ENCODE measurements around the gene CAMTA1. TPM values are rescaled to one million over a fixed set of nuclear protein-coding genes. Genes with fewer than 3 reads are reported as not detected.

CAMTA1 gene
- total RNA-seq, 4 donors from 2014 or later: 86.3 to 170 (median 132) TPM

DNA sequence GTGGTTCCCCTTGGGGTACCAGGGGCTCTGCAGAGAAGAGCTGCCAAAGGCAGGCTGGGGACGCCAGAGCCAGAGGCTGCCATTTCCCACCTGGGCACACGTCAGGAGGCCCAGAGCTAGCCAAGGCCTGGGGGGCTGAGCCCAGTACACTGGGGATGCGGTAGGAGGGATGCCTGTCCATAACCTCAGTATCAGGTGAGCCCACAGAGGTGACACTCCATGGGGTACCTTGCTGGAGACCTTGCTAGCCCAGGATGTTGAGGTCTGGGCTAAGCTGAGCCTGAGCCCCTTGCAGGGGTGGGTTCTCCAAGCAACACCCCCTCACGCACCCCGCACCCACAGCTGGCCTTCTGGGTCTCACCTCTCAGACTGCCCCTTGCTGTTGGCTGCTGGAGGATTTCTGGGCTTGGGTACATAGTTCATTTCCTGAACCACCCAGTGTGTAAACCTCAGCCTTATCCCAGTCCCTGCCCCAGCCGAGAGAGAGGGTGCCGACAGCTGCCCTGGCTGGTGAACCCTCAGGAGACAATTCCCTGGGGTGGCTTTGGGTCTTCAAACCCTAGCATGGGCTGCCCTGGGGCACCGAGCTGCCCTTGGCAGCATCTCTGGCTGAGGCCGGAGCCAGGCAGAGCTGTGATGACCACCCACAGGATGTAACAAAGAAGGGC lies 893.4 kb downstream of the CAMTA1 start:
- no peak overlapping the region for H3K4me3 ChIP-seq
- ATAC-seq: no peak
- H3K4me1 ChIP-seq: peaks cover 0 to 21% (median 9%) of the 10 kb centered on the region in 3 donors
- TF ChIP-seq POLR2A (IDR thresholded peaks at IDR 0.05) (no peak), EP300 (IDR thresholded peaks at IDR 0.05) (no peak), POLR2AphosphoS5 (IDR thresholded peaks at IDR 0.05) (no peak)
- TF ChIP-seq, protein P1, sequence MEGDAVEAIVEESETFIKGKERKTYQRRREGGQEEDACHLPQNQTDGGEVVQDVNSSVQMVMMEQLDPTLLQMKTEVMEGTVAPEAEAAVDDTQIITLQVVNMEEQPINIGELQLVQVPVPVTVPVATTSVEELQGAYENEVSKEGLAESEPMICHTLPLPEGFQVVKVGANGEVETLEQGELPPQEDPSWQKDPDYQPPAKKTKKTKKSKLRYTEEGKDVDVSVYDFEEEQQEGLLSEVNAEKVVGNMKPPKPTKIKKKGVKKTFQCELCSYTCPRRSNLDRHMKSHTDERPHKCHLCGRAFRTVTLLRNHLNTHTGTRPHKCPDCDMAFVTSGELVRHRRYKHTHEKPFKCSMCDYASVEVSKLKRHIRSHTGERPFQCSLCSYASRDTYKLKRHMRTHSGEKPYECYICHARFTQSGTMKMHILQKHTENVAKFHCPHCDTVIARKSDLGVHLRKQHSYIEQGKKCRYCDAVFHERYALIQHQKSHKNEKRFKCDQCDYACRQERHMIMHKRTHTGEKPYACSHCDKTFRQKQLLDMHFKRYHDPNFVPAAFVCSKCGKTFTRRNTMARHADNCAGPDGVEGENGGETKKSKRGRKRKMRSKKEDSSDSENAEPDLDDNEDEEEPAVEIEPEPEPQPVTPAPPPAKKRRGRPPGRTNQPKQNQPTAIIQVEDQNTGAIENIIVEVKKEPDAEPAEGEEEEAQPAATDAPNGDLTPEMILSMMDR (IDR thresholded peaks at IDR 0.05): no peak
- no peaks in the 10 kb centered on the region for H3K36me3 ChIP-seq
- WGBS, 2 donors (ENCODE audit: low coverage in 1 of 2): 100% methylated on average over 1 of the region's 9 CpGs
- no peak overlapping the region for H3K27ac ChIP-seq
- no peaks in the 10 kb centered on the region for H3K27me3 ChIP-seq
- H3K9me3 ChIP-seq: no peaks in the 10 kb centered on the region

DNA sequence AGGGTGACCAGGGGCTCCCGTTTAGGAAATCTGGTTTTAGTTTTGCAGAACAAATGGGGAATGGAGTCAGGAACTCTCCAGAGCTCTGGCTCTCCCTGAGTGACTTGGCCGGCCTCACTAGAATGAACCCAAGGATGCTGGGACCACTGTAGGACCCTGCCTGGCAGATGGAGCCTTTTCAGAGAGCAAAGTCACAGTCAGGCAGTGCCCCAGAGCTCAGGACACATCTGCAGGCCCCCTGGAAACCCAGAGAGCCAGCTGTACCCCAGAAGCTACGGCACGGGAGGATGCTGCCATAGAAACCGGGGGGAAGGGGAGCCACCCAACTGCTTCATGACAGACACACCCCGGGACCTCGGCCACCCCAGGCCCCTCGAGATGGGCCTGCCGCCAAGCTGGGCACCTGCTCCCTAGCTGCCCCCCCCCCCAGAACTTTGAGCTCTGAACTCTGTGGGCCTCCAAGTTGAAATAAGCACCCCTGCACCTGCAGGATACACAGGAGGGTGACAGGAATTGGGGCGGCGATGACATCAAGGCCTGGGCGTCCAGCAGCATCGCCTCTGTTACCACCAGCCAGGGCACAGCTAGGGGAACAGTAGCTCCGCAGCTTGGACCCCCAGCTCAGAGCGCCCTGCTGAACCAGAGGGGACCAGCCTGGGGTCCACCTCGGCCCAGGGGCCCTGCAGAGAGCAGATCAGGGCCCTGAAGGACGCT lies 894.1 kb downstream of the CAMTA1 start:
- Histone ChIP-seq H3K4me1 (peaks cover 0 to 21% (median 9%) of the 10 kb centered on the region in 3 donors), H3K36me3 (no peaks in the 10 kb centered on the region), H3K27me3 (no peaks in the 10 kb centered on the region), H3K9me3 (no peaks in the 10 kb centered on the region), H3K4me3 (peak overlapping the region in 1 of 2 donors; percentile 83), H3K27ac (peak overlapping the region in 2 of 4 donors; percentile 68 to 77)
- WGBS, 2 donors (ENCODE audit: low coverage in 1 of 2): 100% methylated on average over 1 of the region's 17 CpGs; no CpG with 5 or more reads in 1 of the 2 donors
- TF ChIP-seq POLR2A (IDR thresholded peaks at IDR 0.05): no peak
- TF ChIP-seq EP300 (IDR thresholded peaks at IDR 0.05): no peak
- no peak for TF ChIP-seq POLR2AphosphoS5 (IDR thresholded peaks at IDR 0.05)
- TF ChIP-seq, protein P1 (IDR thresholded peaks at IDR 0.05): no peak
- ATAC-seq: no peak

DNA sequence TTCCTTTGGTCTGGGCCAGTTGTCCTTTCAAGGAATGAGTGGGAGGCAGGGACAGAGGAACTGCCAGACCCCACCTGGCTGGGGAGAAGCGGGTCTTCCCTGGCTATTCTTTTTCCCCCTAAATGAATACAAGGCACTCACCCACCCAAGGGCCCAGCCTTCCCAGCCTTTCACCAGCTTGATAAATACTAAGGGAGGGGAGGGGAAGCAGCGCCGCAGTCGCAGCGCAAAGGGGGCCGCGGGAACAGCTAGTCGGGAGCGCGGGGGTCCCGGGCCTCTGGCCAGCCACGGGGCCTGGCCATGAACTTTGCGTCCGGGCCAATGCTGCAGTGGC lies 894.6 kb downstream of the CAMTA1 start:
- 0% methylated on average over 3 of the region's 14 CpGs; no CpG with 5 or more reads in 1 of the 2 donors for WGBS, 2 donors (ENCODE audit: low coverage in 1 of 2)
- Histone ChIP-seq H3K9me3 (no peaks in the 10 kb centered on the region), H3K4me1 (peaks cover 0 to 21% (median 9%) of the 10 kb centered on the region in 3 donors), H3K27me3 (no peaks in the 10 kb centered on the region), H3K36me3 (no peaks in the 10 kb centered on the region), H3K4me3 (peak overlapping the region; percentile 42 to 83), H3K27ac (peak overlapping the region in 3 of 4 donors; percentile 41 to 77 (median 68))
- TF ChIP-seq, protein P1 (IDR thresholded peaks at IDR 0.05): no peak
- TF ChIP-seq EP300 (IDR thresholded peaks at IDR 0.05): no peak
- no peak for TF ChIP-seq POLR2A (IDR thresholded peaks at IDR 0.05)
- no peak for TF ChIP-seq POLR2AphosphoS5 (IDR thresholded peaks at IDR 0.05)
- ATAC-seq: no peak

DNA sequence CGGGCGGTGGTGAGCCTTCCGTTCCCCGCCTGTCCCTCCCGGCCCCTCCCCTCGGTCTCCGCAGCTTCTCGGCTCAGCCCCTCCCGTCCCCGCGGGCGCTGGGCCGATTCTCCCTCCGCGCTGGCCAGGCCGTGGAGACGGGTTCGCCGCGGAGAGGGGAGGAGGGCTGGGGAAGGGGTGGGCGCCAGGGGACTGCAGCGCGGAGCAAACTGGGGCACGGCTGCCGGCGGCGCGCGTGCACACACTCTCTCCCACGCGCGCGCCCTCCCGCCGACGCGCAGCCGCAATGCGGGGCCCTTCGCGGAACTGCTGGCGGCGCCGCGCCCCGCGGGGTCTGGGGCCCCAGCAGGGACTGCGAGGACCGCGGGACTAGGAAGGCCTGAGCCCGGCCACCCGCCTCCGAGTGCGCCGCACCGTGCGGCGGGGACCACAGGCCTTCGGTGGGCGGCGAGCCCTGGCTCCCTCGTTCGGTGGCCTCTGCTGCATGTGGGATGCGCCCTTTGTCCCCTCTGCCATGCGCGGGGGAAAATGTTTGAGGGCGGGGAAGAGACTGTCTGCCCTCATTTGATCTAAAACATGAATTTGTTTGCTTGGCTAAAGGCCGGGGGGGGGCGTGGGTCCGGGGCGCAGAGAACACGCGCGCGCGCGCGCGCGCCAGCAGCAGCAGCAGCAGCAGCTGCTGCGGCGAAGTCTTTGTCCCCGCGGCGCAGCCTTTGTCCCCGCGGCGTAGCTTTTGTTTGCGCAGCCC lies 895.1 kb downstream of the CAMTA1 start:
- Histone ChIP-seq H3K4me3 (peak overlapping the region; percentile 42 to 83), H3K4me1 (peaks cover 0 to 21% (median 9%) of the 10 kb centered on the region in 3 donors), H3K9me3 (no peaks in the 10 kb centered on the region), H3K27ac (peak overlapping the region in 3 of 4 donors; percentile 41 to 77 (median 68)), H3K27me3 (no peaks in the 10 kb centered on the region), H3K36me3 (no peaks in the 10 kb centered on the region)
- 2% methylated on average over 12 of the region's 89 CpGs; no CpG with 5 or more reads in 1 of the 2 donors for WGBS, 2 donors (ENCODE audit: low coverage in 1 of 2)
- TF ChIP-seq, protein P1 (IDR thresholded peaks at IDR 0.05): peak in 1 of 4 experiments; percentile 3
- TF ChIP-seq POLR2A (IDR thresholded peaks at IDR 0.05) (no peak), EP300 (IDR thresholded peaks at IDR 0.05) (no peak), POLR2AphosphoS5 (IDR thresholded peaks at IDR 0.05) (no peak)
- peak; percentile 60 for ATAC-seq
